CD4-positive, alpha-beta T cell (primary cell): ENCODE results near the gene TBC1D22A. TPM values are rescaled to one million over a fixed set of nuclear protein-coding genes. Genes with fewer than 3 reads are reported as not detected.

Experiments used
- ATAC-seq: fragments of 200-7000 bp; cut with Tn5 transposase; one replicate; pipeline ENCODE4 v1.10.0; 2022; ENCODE audit warnings: mild to moderate bottlenecking; ENCODE audit not compliant: poor library complexity
- CTCF ChIA-PET: fragments of 350-600 bp; sonication (Branson Sonifier 250); formaldehyde crosslinking; loops from one replicate; lab custom pipeline; 2021; ENCODE audit warnings: antibody characterized with exemption, inconsistent platforms; lab: Charles Lee
- POLR2A ChIA-PET: fragments of 350-600 bp; sonication (Branson Sonifier 250); formaldehyde crosslinking; loops from one replicate; lab custom pipeline; 2021; ENCODE audit warnings: antibody characterized with exemption, inconsistent platforms; lab: Charles Lee
- DNase-seq, 14 experiments: peaks; one replicate each; pipeline ENCODE4 v3.0.0-alpha.2; 2013 to 2020; ENCODE audit warnings: mixed read lengths in 2 of 14
- H3K27ac ChIP-seq, 2 donors: one replicate each; pipeline versions ENCODE4 v1.5.1 to v1.7.0; 2013; ENCODE audit warnings: low read length in 2 of 2, low read depth in 1 of 2, mild to moderate bottlenecking in 1 of 2
- H3K27me3 ChIP-seq, 2 experiments: 1 replicate in 1 of 2; 2 replicates in 1 of 2; pipeline versions ENCODE4 v1.6.1 to v1.7.0; 2013; ENCODE audit warnings: low read length in 2 of 2, control low read depth in 1 of 2, mild to moderate bottlenecking in 1 of 2, moderate library complexity in 1 of 2; ENCODE audit not compliant: insufficient read depth in 2 of 2, control insufficient read depth in 1 of 2
- H3K36me3 ChIP-seq: one replicate; pipeline ENCODE4 v1.6.1; 2013; ENCODE audit warnings: low read length, control low read depth; ENCODE audit not compliant: insufficient read depth
- H3K4me1 ChIP-seq: one replicate; pipeline ENCODE4 v1.6.1; 2013; ENCODE audit warnings: low read length, control low read depth; ENCODE audit not compliant: insufficient read depth
- H3K4me3 ChIP-seq: one replicate; pipeline ENCODE4 v1.5.1; 2013; ENCODE audit warnings: mild to moderate bottlenecking, low read length, moderate library complexity
- H3K9me3 ChIP-seq, 2 experiments: 1 replicate in 1 of 2; 2 replicates in 1 of 2; pipeline versions ENCODE4 v1.6.1 to v1.7.0; 2013; ENCODE audit warnings: low read length in 2 of 2, mild to moderate bottlenecking in 2 of 2, control low read depth in 1 of 2, moderate library complexity in 1 of 2; ENCODE audit not compliant: control insufficient read depth in 1 of 2, insufficient read depth in 1 of 2
- H3K27ac Mint-ChIP-seq: one replicate; pipeline ENCODE4 v1.8.0; 2020; ENCODE audit warnings: mixed read lengths
- H3K27me3 Mint-ChIP-seq: one replicate; pipeline ENCODE4 v1.8.0; 2021; ENCODE audit warnings: mixed read lengths
- H3K36me3 Mint-ChIP-seq: one replicate; pipeline ENCODE4 v1.8.0; 2021; ENCODE audit warnings: low read depth, mixed read lengths
- H3K4me1 Mint-ChIP-seq: one replicate; pipeline ENCODE4 v1.8.0; 2021; ENCODE audit warnings: low read depth, mixed read lengths
- H3K4me3 Mint-ChIP-seq: one replicate; pipeline ENCODE4 v1.8.0; 2020; ENCODE audit warnings: mild to moderate bottlenecking, mixed read lengths
- H3K9me3 Mint-ChIP-seq: one replicate; pipeline ENCODE4 v1.8.0; 2020; ENCODE audit warnings: mixed read lengths
- intact Hi-C, 2 experiments: fragments of 100-400 bp; cut with DNase I in 1 of 2; cut with micrococcal nuclease in 1 of 2; formaldehyde crosslinking; loops; one replicate each; pipeline versions ENCODE4 v1.15.1 to v1.9.0; 2023 to 2025; cut with DNase I, micrococcal nuclease
- total RNA-seq, 174 experiments: library from RNA in 2 of 174; stranded (reverse) in 2 of 174; gene quantifications; one replicate each; pipeline ENCODE4 v1.2.3 and lab custom pipeline; 2021 to 2026
- TF ChIP-seq, protein P1 (sequence below): fragments of 200-600 bp; IDR thresholded peaks from one replicate; pipeline ENCODE4 v1.8.0; 2022; ENCODE audit warnings: antibody characterized with exemption, mild to moderate bottlenecking

Gene TBC1D22A
- total RNA-seq, 2 experiments from 2014 or later, result 27.1 to 31.7 TPM

GRCh38 chr22:47040486-47041270 is 278.2 kb downstream of the TBC1D22A start:
- H3K27ac Mint-ChIP-seq, result no peak overlapping the region
- H3K27me3 Mint-ChIP-seq, result no peaks in the 10 kb centered on the region
- Histone ChIP-seq H3K4me3 (no peak overlapping the region), H3K4me1 (peaks cover 3% of the 10 kb centered on the region), H3K27me3 (no peaks in the 10 kb centered on the region), H3K36me3 (peaks cover 6% of the 10 kb centered on the region), H3K27ac (no peak overlapping the region), H3K9me3 (no peaks in the 10 kb centered on the region)
- intact Hi-C loops, result no loop called here
- ChIA-PET CTCF (no interaction called here), POLR2A (no interaction called here)
- H3K36me3 Mint-ChIP-seq, result peaks cover 12% of the 10 kb centered on the region
- TF ChIP-seq, protein P1, sequence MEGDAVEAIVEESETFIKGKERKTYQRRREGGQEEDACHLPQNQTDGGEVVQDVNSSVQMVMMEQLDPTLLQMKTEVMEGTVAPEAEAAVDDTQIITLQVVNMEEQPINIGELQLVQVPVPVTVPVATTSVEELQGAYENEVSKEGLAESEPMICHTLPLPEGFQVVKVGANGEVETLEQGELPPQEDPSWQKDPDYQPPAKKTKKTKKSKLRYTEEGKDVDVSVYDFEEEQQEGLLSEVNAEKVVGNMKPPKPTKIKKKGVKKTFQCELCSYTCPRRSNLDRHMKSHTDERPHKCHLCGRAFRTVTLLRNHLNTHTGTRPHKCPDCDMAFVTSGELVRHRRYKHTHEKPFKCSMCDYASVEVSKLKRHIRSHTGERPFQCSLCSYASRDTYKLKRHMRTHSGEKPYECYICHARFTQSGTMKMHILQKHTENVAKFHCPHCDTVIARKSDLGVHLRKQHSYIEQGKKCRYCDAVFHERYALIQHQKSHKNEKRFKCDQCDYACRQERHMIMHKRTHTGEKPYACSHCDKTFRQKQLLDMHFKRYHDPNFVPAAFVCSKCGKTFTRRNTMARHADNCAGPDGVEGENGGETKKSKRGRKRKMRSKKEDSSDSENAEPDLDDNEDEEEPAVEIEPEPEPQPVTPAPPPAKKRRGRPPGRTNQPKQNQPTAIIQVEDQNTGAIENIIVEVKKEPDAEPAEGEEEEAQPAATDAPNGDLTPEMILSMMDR, result no peak
- H3K9me3 Mint-ChIP-seq, result no peaks in the 10 kb centered on the region
- DNase-seq (no peak), ATAC-seq (no peak)
- H3K4me1 Mint-ChIP-seq, result peaks cover 38% of the 10 kb centered on the region
- no peak overlapping the region for H3K4me3 Mint-ChIP-seq

DNA sequence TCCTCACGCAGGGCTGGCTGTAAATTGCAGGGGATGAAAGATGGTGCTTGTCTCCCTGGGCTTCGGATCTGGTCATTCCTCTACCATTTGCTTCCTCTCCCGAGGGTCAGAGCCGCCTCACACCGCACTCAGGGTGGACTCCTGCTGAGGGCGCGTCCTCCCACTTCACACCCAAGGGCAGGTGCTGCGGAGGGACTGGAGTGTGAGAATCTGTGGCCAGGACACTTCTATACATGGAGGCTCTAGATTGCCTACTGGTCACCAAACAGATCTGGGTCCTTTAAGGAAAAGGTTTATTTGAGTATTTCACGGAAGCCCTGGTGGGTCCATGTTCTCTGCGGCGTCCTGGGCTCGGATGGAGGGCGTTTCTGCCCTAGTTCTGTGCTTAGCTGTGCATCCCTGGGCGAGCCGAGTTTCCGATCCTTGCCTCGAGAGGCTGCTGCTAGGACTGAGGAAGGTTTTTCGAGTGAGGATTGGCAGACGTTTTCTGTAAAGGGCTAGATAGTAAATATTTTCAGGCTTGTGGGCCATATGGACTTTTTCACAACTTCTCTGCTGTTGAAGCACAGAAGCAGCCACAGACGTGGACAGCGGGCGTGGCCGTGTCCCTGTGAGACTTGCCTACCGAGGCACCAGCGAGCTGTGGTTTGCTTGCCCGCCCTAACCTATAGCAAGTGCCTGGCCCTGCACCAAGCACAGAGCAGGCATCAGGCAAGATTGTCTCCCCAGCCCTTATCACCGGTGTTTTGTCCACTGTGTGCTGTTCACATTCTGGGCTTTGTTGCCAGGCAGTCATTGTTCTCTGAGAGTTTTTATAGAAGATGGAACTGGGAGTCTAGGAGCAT is 279.0 kb downstream of the TBC1D22A start:
- peaks cover 38% of the 10 kb centered on the region for H3K4me1 Mint-ChIP-seq
- intact Hi-C loops, result no loop called here
- TF ChIP-seq, protein P1, result no peak
- Histone ChIP-seq H3K27ac (no peak overlapping the region), H3K4me1 (peaks cover 3% of the 10 kb centered on the region), H3K9me3 (no peaks in the 10 kb centered on the region), H3K4me3 (no peak overlapping the region), H3K36me3 (peaks cover 6% of the 10 kb centered on the region), H3K27me3 (no peaks in the 10 kb centered on the region)
- H3K27me3 Mint-ChIP-seq, result no peaks in the 10 kb centered on the region
- ChIA-PET CTCF (no interaction called here), POLR2A (no interaction called here)
- H3K9me3 Mint-ChIP-seq, result no peaks in the 10 kb centered on the region
- H3K4me3 Mint-ChIP-seq, result no peak overlapping the region
- peaks cover 12% of the 10 kb centered on the region for H3K36me3 Mint-ChIP-seq
- DNase-seq (no peak), ATAC-seq (no peak)
- H3K27ac Mint-ChIP-seq, result no peak overlapping the region

GRCh38 chr22:47042116-47042825 is 279.8 kb downstream of the TBC1D22A start:
- DNase-seq (no peak), ATAC-seq (no peak)
- Histone ChIP-seq H3K4me3 (no peak overlapping the region), H3K9me3 (no peaks in the 10 kb centered on the region), H3K27ac (no peak overlapping the region), H3K36me3 (peaks cover 6% of the 10 kb centered on the region), H3K4me1 (peaks cover 3% of the 10 kb centered on the region), H3K27me3 (no peaks in the 10 kb centered on the region)
- no peaks in the 10 kb centered on the region for H3K27me3 Mint-ChIP-seq
- H3K27ac Mint-ChIP-seq, result no peak overlapping the region
- ChIA-PET POLR2A (no interaction called here), CTCF (no interaction called here)
- TF ChIP-seq, protein P1, result no peak
- no peak overlapping the region for H3K4me3 Mint-ChIP-seq
- peaks cover 43% of the 10 kb centered on the region for H3K4me1 Mint-ChIP-seq
- no peaks in the 10 kb centered on the region for H3K9me3 Mint-ChIP-seq
- H3K36me3 Mint-ChIP-seq, result peaks cover 16% of the 10 kb centered on the region
- intact Hi-C loops, result no loop called here
